Renal pelvis (tissue), 4 donors: ENCODE results near the gene RITA1. TPM values are rescaled to one million over a fixed set of nuclear protein-coding genes. Genes with fewer than 3 reads are reported as not detected.
A peak's percentile ranks its signal among the peaks of the same experiment; 100 is the strongest.

Experiments used
- DNase-seq: peaks from one replicate; pipeline ENCODE4 v3.0.0-alpha.2; 2013
- polyA plus RNA-seq, 3 donors: library from polyadenylated mRNA; unstranded; fragments of 120-200 nt; gene quantifications; one replicate each; pipeline ENCODE4 v1.2.1, GENCODE V29; 2013; ENCODE audit not compliant: insufficient read length in 3 of 3

Gene RITA1
- polyA plus RNA-seq, 3 donors, result 17.2 to 21.5 (median 20.5) TPM

- no peak for DNase-seq
Measured at GRCh38 chr12:113170926-113171325, 14.6 kb upstream of the RITA1 start.

- DNase-seq, result no peak
Measured at GRCh38 chr12:113171543-113171942, 14.0 kb upstream of the RITA1 start.

GRCh38 chr12:113172185-113172584 lies 13.3 kb upstream of the RITA1 start:
- no peak for DNase-seq

GRCh38 chr12:113173081-113173698 lies 12.3 kb upstream of the RITA1 start:
- DNase-seq, result no peak

DNA sequence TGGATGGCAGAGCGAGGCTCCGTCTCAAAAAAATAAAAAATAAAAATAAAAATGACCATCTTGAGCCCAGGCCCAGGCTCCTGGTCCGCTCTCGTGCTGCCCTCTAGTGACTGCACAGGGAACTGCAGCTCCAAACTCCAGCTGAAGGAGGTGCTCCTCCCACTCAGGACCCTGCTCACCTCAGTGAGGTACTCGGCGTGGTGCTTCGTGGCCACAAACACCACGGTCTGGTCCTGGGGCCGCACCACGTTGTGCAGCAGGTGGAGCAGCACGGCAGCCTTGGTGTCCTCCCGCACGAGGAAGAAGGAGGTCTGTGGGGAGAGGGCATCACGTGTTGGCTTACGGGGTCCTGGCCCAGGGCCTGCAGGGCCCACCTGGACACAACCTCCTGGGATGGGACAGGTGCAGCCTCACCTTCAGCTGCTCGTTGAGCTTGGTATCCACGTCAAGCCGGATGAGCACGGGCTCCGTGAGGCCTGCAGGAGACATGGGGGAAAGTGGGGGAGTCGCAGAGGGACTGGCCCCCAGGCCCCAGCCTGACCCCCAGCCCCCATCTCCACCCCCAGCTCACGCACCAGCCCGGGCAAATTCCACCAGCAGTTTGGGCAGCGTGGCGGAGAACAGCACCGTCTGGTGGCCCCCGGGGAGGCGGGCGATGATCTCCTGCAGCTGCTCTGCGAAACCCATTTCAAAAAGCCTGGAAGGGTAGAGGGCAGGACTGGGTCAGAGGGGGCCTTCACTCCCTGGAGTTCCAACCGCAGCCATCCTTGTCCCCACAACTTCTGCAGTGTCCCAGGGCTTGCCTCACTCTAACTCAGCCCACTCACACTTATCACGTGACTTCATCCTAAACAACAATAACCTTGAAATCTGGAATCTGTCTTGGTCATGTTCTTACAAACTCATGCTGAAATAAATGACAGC lies 10.8 kb upstream of the RITA1 start:
- DNase-seq, result peak; percentile 45

DNA sequence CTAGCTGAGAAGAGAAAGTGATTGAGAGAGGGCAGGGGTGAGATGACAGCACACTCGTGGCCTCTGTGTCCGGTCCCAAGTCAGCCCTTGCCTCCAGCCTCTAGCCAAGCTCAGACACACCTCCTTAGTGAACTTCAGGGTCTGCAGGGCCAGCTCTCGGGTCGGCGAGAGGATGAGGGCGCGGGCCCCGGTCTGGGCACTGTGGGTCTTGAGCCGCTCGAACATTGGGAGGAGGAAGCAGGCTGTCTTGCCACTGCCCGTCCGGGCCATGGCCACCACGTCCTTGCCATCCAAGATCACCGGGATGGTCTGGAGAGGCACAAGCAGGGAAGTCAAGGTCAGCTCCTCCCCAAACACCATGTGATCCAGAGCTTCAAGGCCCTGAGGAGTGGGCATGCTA lies 6.5 kb upstream of the RITA1 start:
- no peak for DNase-seq

- DNase-seq, result no peak
Measured at GRCh38 chr12:113180333-113180732, 5.2 kb upstream of the RITA1 start.

GRCh38 chr12:113181975-113182374 lies 3.5 kb upstream of the RITA1 start:
- DNase-seq, result no peak

GRCh38 chr12:113183030-113183589 lies 2.4 kb upstream of the RITA1 start:
- no peak for DNase-seq

DNA sequence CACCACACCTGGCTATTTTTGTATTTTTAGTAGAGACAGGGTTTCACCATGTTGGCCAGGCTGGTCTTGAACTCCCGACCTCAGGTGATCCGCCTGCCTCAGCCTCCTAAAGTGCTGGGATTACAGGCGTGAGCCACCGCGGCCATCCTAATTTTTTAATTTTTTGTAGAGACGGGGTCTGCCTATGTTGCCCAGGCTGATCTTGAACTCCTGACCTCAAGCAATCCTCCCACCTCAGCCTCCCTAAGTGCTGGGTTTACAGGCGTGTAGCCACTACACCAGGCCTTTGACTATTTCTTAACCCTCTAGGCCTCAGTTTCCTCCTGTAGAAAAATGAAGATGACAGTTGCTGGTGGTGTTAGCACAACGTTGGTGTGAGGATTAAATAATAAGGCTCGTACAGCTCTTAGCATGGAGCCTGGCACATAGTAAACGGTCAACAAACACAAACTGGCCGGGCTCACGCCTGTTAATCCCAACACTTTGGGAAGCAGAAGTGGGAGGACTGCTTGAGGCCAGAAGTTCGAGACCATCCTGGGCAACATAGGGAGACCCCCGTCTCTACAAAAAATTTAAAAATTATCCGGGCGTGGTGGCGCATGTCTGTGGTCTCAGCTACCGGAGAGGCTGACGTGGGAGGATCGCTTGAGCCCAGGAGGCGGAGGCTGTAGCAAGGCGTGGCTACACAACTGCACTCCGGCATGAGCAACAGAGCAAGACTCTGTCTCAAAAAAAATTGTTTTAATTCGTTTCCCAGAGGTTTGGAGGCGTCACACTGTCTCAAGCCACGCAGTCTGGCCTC lies 1.2 kb upstream of the RITA1 start:
- no peak for DNase-seq

DNA sequence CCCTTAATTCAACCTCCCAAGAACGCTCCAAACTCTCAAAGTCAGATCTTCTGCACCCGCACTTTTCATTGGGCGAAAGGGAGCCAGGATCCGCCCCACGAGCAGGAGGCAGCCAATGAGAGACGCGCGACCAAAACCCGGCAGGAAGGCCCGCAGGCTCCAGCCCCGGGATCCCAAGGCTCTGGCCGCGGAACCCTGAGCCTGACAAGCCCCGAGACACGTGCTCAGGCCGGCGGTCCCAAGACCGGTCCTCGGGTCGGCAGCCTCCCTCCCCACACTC lies 681 bp upstream of the RITA1 start:
- peak; percentile 86 for DNase-seq

DNA sequence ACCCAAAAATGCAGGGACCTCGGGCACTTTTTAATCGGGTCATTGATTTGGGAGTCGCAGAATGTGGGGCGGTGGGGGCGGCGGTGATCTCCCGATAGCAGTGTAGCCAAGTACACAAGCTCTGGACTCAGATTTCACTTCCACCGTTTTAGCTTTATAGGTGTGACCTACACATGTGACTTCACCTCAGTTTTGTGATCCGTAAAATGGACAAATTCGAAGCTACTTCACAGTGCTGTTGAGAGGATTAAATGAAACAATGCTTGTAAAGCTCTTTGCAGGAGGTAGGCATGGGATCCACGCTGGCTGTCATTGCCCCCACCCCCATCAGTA lies 478 bp downstream of the RITA1 start:
- no peak for DNase-seq

GRCh38 chr12:113186666-113187325 lies 1.3 kb downstream of the RITA1 start:
- no peak for DNase-seq

GRCh38 chr12:113189361-113189760 lies 3.8 kb downstream of the RITA1 start:
- no peak for DNase-seq

GRCh38 chr12:113190761-113191160 lies 5.2 kb downstream of the RITA1 start:
- no peak for DNase-seq

DNA sequence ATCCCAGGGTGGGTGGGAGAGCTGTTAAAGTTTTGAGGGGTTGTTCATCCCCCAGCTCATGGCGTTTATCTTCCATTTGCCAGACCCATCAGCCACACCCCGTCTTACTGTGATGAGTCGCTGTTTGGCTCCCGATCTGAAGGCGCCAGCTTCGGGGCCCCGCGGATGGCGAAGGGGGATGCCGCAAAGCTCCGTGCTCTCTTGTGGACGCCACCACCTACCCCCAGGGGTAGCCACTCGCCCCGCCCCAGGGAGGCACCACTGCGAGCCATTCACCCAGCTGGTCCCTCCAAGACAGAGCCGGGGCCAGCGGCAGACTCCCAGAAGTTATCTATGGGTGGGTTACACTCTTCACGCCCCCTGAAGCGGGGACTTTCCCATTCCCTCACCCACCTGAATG lies 5.7 kb downstream of the RITA1 start:
- no peak for DNase-seq

DNA sequence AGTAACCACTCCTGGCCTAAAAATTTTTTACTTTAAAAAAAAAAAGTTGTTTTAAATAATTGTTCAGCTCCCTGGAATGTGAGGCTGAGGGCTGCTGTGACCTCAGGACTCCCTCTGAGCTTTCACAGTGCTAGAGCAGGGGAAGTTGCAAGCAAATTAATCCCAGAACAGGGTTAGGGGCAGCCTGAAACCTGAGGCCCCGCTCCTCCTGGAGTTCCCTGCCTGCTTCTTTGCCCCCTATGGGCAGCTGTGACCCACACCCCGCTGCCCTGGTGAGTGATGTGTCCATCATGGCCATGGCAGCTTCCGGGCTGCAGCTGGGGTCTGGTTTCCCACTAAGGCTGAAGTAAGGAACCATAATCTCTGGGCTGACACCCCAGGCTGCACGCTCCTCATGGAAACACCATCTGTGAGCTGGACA lies 9.5 kb downstream of the RITA1 start:
- peak; percentile 26 for DNase-seq

GRCh38 chr12:113195598-113195997 lies 10.1 kb downstream of the RITA1 start:
- no peak for DNase-seq

GRCh38 chr12:113196582-113196981 lies 11.1 kb downstream of the RITA1 start:
- DNase-seq, result no peak

- DNase-seq, result peak; percentile 64
Measured at GRCh38 chr12:113196990-113197389, 11.5 kb downstream of the RITA1 start.

- DNase-seq, result no peak
Measured at GRCh38 chr12:113197518-113198077, 12.1 kb downstream of the RITA1 start.

DNA sequence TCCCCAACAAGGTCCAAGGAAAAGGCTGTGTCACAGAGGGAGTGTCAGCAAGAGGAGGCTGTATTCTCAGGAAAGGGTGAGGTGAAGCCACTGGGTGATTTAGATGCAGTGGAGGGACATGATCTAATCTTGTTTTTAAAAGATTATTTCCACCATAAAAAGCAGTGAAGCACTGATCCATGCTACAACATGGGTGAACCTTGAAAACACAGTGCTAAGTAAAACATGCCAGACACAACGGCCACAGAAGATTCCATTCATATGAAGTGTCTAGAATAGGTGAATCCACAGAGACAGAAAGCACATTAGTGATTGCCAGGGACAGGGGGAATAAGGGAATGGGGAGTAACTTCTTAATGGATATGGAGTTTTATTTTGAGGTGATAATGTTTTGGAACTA lies 12.8 kb downstream of the RITA1 start:
- no peak for DNase-seq
